ENCODE measurements around the gene CRTC1.
"Not testable (repeated sequence)": the region's sequence is repeated elsewhere in the genome, so short reads cannot be mapped to it uniquely, and the experiment has no call there.

The CRTC1 gene

GRCh38 chr19:18669883-18670282 lies 13.6 kb upstream of the CRTC1 start:
- DNase-seq (ENCODE audit: low spot score) = no peak

GRCh38 chr19:18670312-18670711 lies 13.2 kb upstream of the CRTC1 start:
- DNase-seq (ENCODE audit: low spot score) = no peak

GRCh38 chr19:18671303-18672043 lies 12.0 kb upstream of the CRTC1 start:
- no peak for DNase-seq (ENCODE audit: low spot score)

GRCh38 chr19:18672044-18672451 lies 11.4 kb upstream of the CRTC1 start:
- DNase-seq (ENCODE audit: low spot score) = no peak

GRCh38 chr19:18672606-18673337 lies 10.7 kb upstream of the CRTC1 start:
- DNase-seq (ENCODE audit: low spot score) = no peak

GRCh38 chr19:18674616-18675015 lies 8.9 kb upstream of the CRTC1 start:
- DNase-seq (ENCODE audit: low spot score) = no peak

GRCh38 chr19:18675779-18676178 lies 7.7 kb upstream of the CRTC1 start:
- DNase-seq (ENCODE audit: low spot score) = peak; percentile 69

- DNase-seq (ENCODE audit: low spot score) = no peak
Measured at GRCh38 chr19:18676692-18677091, 6.8 kb upstream of the CRTC1 start.

DNA sequence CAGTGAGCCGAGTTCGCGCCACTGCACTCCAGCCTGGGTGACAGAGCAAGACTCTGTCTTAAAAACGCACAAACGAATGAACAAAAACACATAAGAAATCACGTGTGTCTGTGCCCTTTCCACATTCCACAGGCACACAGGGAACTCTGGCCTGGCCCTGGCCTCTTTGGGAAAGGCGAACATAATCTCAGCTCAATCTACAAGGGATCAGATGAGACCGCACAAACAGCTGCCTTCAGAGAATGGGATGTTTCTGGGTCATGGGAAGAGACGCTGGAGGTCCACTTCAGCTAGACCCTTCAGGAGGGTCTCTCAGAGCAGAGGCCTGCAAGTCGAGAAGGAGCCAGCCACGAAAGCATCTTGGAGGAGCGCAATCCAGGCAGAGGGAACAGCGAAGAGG lies 6.3 kb upstream of the CRTC1 start:
- DNase-seq (ENCODE audit: low spot score) = no peak

GRCh38 chr19:18680148-18680547 lies 3.3 kb upstream of the CRTC1 start:
- DNase-seq (ENCODE audit: low spot score) = not testable (repeated sequence)

- DNase-seq (ENCODE audit: low spot score) = no peak
Measured at GRCh38 chr19:18682807-18683108, 722 bp upstream of the CRTC1 start.

DNA sequence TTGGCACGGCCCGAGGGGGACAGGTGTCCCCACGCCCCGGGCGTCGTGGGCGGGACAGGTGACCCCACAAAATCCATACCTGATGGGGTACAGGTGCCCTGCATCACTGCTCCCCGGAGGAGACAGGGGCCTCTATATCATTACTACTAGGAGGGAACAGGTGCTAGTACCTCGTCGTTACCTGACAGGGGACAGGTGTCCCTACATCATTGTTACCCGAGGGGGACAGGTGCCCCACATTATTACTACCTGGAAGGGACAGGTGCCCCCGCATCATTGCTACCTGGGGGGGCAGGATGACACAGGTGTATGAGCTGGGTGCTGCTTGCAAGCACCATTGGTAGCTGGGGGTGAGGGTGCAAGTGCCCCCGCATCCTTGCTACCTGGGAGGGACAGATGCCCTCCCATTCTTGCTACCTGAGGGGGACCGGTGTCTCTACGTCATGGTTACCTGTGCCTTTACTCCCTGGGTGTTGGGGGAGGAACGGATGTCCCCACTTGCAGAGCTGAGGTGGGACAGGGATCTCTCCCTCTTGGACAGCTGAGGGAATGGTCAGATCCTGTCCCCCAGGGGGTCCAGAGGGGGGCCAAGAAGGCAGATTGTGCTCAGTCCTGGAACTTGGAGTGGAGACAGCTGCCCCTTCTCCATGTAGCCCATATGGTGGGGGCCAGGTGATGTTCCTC lies 620 bp downstream of the CRTC1 start:
- DNase-seq (ENCODE audit: low spot score) = no peak

- DNase-seq (ENCODE audit: low spot score) = no peak
Measured at GRCh38 chr19:18684642-18684993, 1.1 kb downstream of the CRTC1 start.

DNA sequence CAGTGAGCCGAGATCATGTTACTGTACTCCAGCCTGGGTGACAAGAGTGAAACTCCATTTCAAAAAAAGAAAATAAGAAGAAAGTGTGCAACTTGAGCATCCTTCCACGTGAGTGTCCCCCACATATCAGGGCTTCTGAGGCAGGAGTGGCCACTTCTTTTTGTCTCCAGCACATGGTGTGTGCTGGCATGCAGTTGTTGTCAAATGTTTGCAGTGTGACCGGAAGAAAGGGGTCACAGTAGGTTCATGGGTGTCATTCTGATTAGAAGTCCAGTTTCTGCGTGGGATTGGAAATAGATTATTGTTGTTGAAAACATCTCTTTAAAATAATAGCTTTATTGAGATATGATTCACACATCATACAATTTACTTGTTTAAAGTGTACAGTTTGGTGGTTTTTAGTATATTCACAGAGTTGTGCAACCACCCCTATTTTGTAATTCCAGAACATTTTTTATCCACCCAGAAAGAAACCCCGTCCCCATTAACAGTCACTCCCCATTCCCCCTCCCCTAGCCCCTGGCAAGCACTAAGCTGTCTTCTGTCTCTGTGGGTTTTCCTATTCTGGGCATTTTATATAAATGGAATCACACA lies 2.2 kb downstream of the CRTC1 start:
- DNase-seq (ENCODE audit: low spot score) = no peak

- no peak for DNase-seq (ENCODE audit: low spot score)
Measured at GRCh38 chr19:18687740-18688465, 4.4 kb downstream of the CRTC1 start.

DNA sequence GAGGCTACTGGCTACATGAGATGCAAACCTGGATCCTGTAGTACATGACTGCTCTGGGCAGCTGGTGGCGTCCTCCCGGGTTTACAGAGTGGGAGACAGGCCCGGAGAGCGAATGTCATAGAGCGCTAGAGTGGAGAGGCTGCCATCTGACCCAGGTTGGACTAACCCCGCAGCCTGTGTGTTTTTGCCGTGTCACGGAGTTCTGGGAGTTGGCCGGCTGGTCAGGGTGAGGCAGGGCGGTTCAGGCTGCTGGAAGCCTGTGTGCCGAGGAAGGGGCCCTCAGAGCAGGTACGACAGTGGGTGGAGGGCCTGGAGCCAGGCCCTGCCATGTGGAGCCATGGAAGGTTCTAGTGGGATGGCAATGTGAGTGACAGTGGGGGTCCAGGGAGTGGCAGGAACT lies 12.5 kb downstream of the CRTC1 start:
- no peak for DNase-seq (ENCODE audit: low spot score)

DNA sequence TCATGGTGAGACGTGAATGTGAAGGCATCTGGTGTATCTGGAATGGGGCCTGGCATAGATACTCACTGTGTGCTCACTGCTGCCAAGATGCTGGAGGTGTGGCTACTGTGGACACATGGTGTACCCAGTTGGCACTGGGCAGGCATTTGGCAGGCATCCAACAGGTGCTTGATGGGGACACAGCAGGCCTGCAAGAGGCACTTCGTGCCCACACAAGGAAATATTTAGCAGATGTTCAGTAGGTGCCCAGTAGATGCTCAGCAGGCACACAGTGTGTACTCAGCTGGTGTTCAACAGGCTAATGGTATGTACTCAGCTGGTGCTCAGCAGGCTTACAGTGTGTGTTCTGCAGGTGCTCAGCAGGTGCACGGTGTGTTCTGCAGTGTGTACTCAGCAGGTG lies 14.2 kb downstream of the CRTC1 start:
- no peak for DNase-seq (ENCODE audit: low spot score)

GRCh38 chr19:18698321-18699167 lies 15.1 kb downstream of the CRTC1 start:
- DNase-seq (ENCODE audit: low spot score) = no peak

DNA sequence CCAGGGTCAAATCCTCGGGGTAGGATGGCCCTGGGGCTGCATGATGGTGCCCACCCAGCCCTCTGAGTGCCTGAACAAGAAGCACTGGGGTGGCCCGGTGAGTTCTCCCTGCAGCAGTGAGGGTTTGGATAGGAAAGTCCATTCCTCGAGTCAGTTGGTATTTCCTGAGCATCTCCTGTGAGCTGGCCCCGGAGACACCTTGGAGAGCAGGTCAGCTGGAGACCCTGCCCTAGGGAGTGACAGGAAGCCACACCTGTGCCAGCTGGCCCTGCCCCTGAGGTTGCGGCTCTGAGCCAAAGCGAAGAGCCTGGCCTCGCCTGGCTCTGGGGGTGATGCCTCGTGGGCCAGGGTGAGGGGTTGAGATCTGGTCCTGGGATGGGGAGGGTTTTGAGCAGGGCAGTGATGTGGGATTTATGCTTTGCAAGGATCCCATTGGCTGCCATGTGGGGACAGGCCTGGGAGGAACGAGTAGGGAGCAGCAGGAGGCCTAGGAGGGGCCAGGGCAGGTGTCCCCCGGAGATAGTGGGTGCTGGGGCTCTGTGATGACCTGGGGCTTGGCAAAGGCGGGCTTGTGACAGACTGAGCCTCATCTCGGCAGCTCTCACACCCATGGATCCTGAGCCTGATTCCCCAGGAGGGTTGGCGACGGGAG lies 16.0 kb downstream of the CRTC1 start:
- DNase-seq (ENCODE audit: low spot score) = peak; percentile 65

DNA sequence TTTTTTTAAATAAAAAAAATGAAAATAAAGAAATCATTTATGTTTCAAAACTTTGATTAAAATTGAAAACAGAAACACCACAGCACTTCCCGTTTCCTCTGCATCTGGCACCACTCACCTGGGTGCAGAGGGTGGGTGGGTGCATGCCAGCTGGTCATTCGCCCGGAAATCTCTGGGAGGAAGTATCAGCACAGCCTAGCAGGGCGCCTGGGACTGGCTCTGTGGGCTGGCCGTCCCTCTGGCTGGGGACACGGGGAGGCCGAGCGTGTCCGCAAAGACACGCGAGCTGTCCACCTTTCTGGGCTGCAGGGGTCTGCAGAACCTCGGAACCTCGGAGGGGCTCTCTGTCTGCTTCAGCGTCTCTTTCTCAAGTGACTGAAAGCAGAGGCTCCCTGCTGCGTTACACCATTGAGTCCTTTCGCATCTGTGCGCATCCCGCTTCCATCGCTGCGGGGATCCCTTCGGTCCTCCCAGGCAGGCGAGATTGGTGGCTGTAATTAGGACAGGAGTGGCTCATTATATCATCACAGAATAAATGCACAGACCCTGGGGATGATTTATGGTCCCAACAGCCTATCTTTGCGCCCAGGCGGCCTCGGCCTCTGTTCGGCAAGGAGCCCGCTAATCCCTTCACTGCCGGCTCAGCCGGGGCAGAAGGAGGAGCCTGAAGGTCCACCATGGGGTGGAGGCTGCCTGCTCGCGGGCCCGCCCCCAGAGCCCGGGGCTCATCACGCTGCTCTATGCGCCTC lies 17.2 kb downstream of the CRTC1 start:
- DNase-seq (ENCODE audit: low spot score) = peak; percentile 96
